OCI-LY7 (cell line): ENCODE data around the gene TBX2. TPM values are rescaled to one million over a fixed set of nuclear protein-coding genes. Genes with fewer than 3 reads are reported as not detected.
"Not testable (repeated sequence)": the region's sequence is repeated elsewhere in the genome, so short reads cannot be mapped to it uniquely, and the experiment has no call there.

Source experiments
- BruUV-seq: library from RNA; stranded (reverse); fragments of 400-500 nt; replicated peaks from 2 replicates; lab custom pipeline; 2021; lab: Mats Ljungman, UMichigan
- CTCF ChIA-PET: fragments of 300-600 bp; sonication (Branson Sonifier 250); formaldehyde crosslinking; loops from one replicate; lab custom pipeline; 2022; ENCODE audit warnings: antibody characterized with exemption; ENCODE audit not compliant: unreplicated experiment; lab: Charles Lee
- POLR2A ChIA-PET: fragments of 300-600 bp; sonication (Branson Sonifier 250); formaldehyde crosslinking; loops from one replicate; lab custom pipeline; 2022; ENCODE audit warnings: antibody characterized with exemption; lab: Charles Lee
- DNase-seq: peaks from one replicate; pipeline ENCODE4 v3.0.0-alpha.2; 2015; ENCODE audit warnings: low spot score
- H2AFZ ChIP-seq: fragments of 200-600 bp; sonication (generic), shearing (Covaris generic); 2 replicates; pipeline ENCODE4 v1.6.1; 2014; ENCODE audit warnings: mild to moderate bottlenecking, antibody characterized with exemption, low read length, moderate library complexity
- H3K27ac ChIP-seq: fragments of 200-600 bp; sonication (generic); 2 replicates; pipeline ENCODE4 v1.5.1; 2014; ENCODE audit warnings: mixed run types, low read depth, mild to moderate bottlenecking, moderate library complexity, low read length, inconsistent platforms; ENCODE audit not compliant: poor library complexity, severe bottlenecking
- H3K36me3 ChIP-seq: fragments of 200-600 bp; sonication (generic); 2 replicates; pipeline ENCODE4 v1.6.1; 2014; ENCODE audit warnings: mild to moderate bottlenecking, antibody characterized with exemption, low read length, moderate library complexity, mixed read lengths; ENCODE audit not compliant: insufficient read depth
- H3K4me1 ChIP-seq: fragments of 200-600 bp; sonication (generic); 2 replicates; pipeline ENCODE4 v1.5.1; 2014; ENCODE audit warnings: mild to moderate bottlenecking, low read length; ENCODE audit not compliant: insufficient read depth, poor library complexity, severe bottlenecking
- H3K4me2 ChIP-seq: fragments of 200-600 bp; sonication (generic); 2 replicates; pipeline ENCODE4 v1.6.1; 2014; ENCODE audit warnings: mild to moderate bottlenecking, low read length
- H3K4me3 ChIP-seq: fragments of 200-600 bp; sonication (generic); 2 replicates; pipeline ENCODE4 v1.5.1; 2014; ENCODE audit warnings: mild to moderate bottlenecking, low read depth, low read length; ENCODE audit not compliant: poor library complexity, severe bottlenecking
- H3K79me2 ChIP-seq: fragments of 200-600 bp; sonication (generic); 2 replicates; pipeline ENCODE4 v1.6.1; 2016; ENCODE audit warnings: low read depth, mild to moderate bottlenecking, low read length, moderate library complexity, mixed read lengths; ENCODE audit not compliant: insufficient read depth
- H3K9me2 ChIP-seq: fragments of 200-600 bp; sonication (generic); 2 replicates; pipeline ENCODE4 v1.6.1; 2016; ENCODE audit warnings: mild to moderate bottlenecking, low read length, mixed read lengths; ENCODE audit not compliant: insufficient read depth
- H3K9me3 ChIP-seq: fragments of 200-600 bp; sonication (generic); 2 replicates; pipeline ENCODE4 v1.6.1; 2014; ENCODE audit warnings: mild to moderate bottlenecking, mixed run types, low read length, mixed read lengths
- H4K20me1 ChIP-seq: fragments of 200-600 bp; sonication (generic); 2 replicates; pipeline ENCODE4 v1.6.1; 2014; ENCODE audit warnings: mild to moderate bottlenecking, antibody characterized with exemption, low read length, moderate library complexity, mixed read lengths; ENCODE audit not compliant: insufficient read depth
- CTCF ChIP-seq: fragments of 200-600 bp; sonication (generic); conservative IDR thresholded peaks from 2 replicates; pipeline ENCODE4 v1.5.1; 2014; ENCODE audit warnings: mild to moderate bottlenecking, antibody characterized with exemption, low read length, moderate library complexity, mixed read lengths
- EZH2phosphoT487 ChIP-seq: fragments of 200-600 bp; sonication (generic); IDR thresholded peaks from 2 replicates; pipeline ENCODE4 v1.6.1; 2018; ENCODE audit warnings: low read depth, borderline replicate concordance, mild to moderate bottlenecking, mixed run types, antibody characterized with exemption, low read length, moderate library complexity, mixed read lengths
- intact Hi-C: fragments of 100-400 bp; cut with micrococcal nuclease; formaldehyde crosslinking; loops from one replicate; pipeline ENCODE4 v1.10.0; 2022; ENCODE audit not compliant: unreplicated experiment
- total RNA-seq, 2 experiments: library from RNA; depleted of rRNA in 1 of 2; stranded (reverse); fragments of >200 nt in 1 of 2; shearing (Covaris generic) in 1 of 2; gene quantifications; 2 replicates each; pipeline ENCODE4 v1.2.3, GENCODE V29; 2014 to 2022

Gene TBX2
- total RNA-seq, 2 experiments from 2014 or later: not detected

- POLR2A ChIA-PET: interaction anchor here (1.2 kb wide), 1 partner anchor 718 kb away, joined by 3 read pairs; no protein-coding TSS in a partner anchor
Observed at GRCh38 chr17:61436995-61437704, 37.5 kb downstream of the TBX2 start.

GRCh38 chr17:61440697-61441096 is 41.1 kb downstream of the TBX2 start:
- no peak overlapping the region for H2AFZ ChIP-seq
- no TSS peak for BruUV-seq
- no peaks in the 10 kb centered on the region for H4K20me1 ChIP-seq
- CTCF ChIA-PET: no interaction called here
- H3K4me1 ChIP-seq: no peaks in the 10 kb centered on the region
- POLR2A ChIA-PET: no interaction called here
- no peak overlapping the region for H3K4me3 ChIP-seq
- no peak overlapping the region for H3K27ac ChIP-seq
- H3K9me3 ChIP-seq: no peaks in the 10 kb centered on the region
- no peak for DNase-seq
- no peaks in the 10 kb centered on the region for H3K9me2 ChIP-seq
- no peak for TF ChIP-seq EZH2phosphoT487
- TF ChIP-seq CTCF: no peak
- intact Hi-C loops: no loop called here
- H3K4me2 ChIP-seq: no peak overlapping the region
- no peaks in the 10 kb centered on the region for H3K36me3 ChIP-seq
- no peaks in the 10 kb centered on the region for H3K79me2 ChIP-seq

More at GRCh38 chr17:61436995-61437704, 37.5 kb downstream of the TBX2 start:
- no peak overlapping the region for H3K4me2 ChIP-seq
- BruUV-seq: no TSS peak
- no peaks in the 10 kb centered on the region for H3K36me3 ChIP-seq
- H2AFZ ChIP-seq: no peak overlapping the region
- intact Hi-C loops: no loop called here
- no peak for TF ChIP-seq EZH2phosphoT487
- TF ChIP-seq CTCF: no peak
- DNase-seq: no peak
- H3K4me1 ChIP-seq: no peaks in the 10 kb centered on the region
- no peaks in the 10 kb centered on the region for H3K9me2 ChIP-seq
- H3K9me3 ChIP-seq: no peaks in the 10 kb centered on the region
- CTCF ChIA-PET: no interaction called here
- H3K4me3 ChIP-seq: no peak overlapping the region
- H4K20me1 ChIP-seq: no peaks in the 10 kb centered on the region
- H3K27ac ChIP-seq: no peak overlapping the region
- H3K79me2 ChIP-seq: no peaks in the 10 kb centered on the region

GRCh38 chr17:61441507-61441906 is 41.9 kb downstream of the TBX2 start:
- BruUV-seq, H3K4me3 ChIP-seq, H4K20me1 ChIP-seq, H2AFZ ChIP-seq, DNase-seq, H3K4me2 ChIP-seq, H3K4me1 ChIP-seq, H3K27ac ChIP-seq, CTCF ChIA-PET, H3K9me2 ChIP-seq, H3K79me2 ChIP-seq, H3K36me3 ChIP-seq, H3K9me3 ChIP-seq, intact Hi-C loops, POLR2A ChIA-PET: not testable (repeated sequence)
